MCF 10A (cell line): ENCODE results near the gene FAS. TPM values are rescaled to one million over a fixed set of nuclear protein-coding genes. Genes with fewer than 3 reads are reported as not detected.

ENCODE experiments used
- BruUV-seq: library from RNA; stranded (reverse); fragments of 400-500 nt; replicated peaks from 2 replicates; lab custom pipeline; 2021; lab: Mats Ljungman, UMichigan
- CTCF ChIA-PET: fragments of 300-600 bp; sonication (Branson Sonifier 250); formaldehyde crosslinking; extraction: SDS; loops from one replicate; lab custom pipeline; 2021; ENCODE audit warnings: antibody characterized with exemption, inconsistent platforms; lab: Yijun Ruan, JAX
- POLR2A ChIA-PET: fragments of 300-600, 350-650 bp; sonication (Branson Sonifier 250); formaldehyde crosslinking; extraction: SDS; loops from one replicate; lab custom pipeline; 2020; ENCODE audit warnings: antibody characterized with exemption, inconsistent platforms; lab: Yijun Ruan, JAX
- DNase-seq: peaks from one replicate; pipeline ENCODE4 v3.0.0-alpha.2; 2018; ENCODE audit not compliant: unreplicated experiment
- H3K27ac Mint-ChIP-seq: one replicate; pipeline ENCODE4 v1.8.0; 2022; ENCODE audit warnings: mild to moderate bottlenecking, low read depth, mixed read lengths; ENCODE audit not compliant: unreplicated experiment
- H3K27me3 Mint-ChIP-seq: one replicate; pipeline ENCODE4 v1.8.0; 2022; ENCODE audit warnings: mixed read lengths; ENCODE audit not compliant: insufficient read depth, unreplicated experiment
- H3K36me3 Mint-ChIP-seq: one replicate; pipeline ENCODE4 v1.8.0; 2022; ENCODE audit warnings: mild to moderate bottlenecking, moderate library complexity, mixed read lengths; ENCODE audit not compliant: insufficient read depth, unreplicated experiment
- H3K4me1 Mint-ChIP-seq: one replicate; pipeline ENCODE4 v1.8.0; 2022; ENCODE audit warnings: mixed read lengths; ENCODE audit not compliant: insufficient read depth, unreplicated experiment
- H3K4me3 Mint-ChIP-seq: one replicate; pipeline ENCODE4 v1.8.0; 2022; ENCODE audit warnings: mild to moderate bottlenecking, moderate library complexity, mixed read lengths; ENCODE audit not compliant: unreplicated experiment
- H3K9me3 Mint-ChIP-seq: one replicate; pipeline ENCODE4 v1.8.0; 2022; ENCODE audit warnings: mixed read lengths; ENCODE audit not compliant: unreplicated experiment
- intact Hi-C: fragments of 100-400 bp; cut with micrococcal nuclease; formaldehyde crosslinking; loops from 2 replicates; pipeline ENCODE4 v1.14.1; 2022
- total RNA-seq: library from RNA; stranded (reverse); gene quantifications from 2 replicates; pipeline ENCODE4 v1.2.3, GENCODE V29; 2022
- TF ChIP-seq, protein P1 (sequence below): fragments of 200-600 bp; IDR thresholded peaks from one replicate; pipeline ENCODE4 v1.8.0; 2022; ENCODE audit warnings: antibody characterized with exemption, mild to moderate bottlenecking; ENCODE audit not compliant: unreplicated experiment

The FAS gene
- total RNA-seq, 1 experiment from 2014 or later = 60.2 TPM

DNA sequence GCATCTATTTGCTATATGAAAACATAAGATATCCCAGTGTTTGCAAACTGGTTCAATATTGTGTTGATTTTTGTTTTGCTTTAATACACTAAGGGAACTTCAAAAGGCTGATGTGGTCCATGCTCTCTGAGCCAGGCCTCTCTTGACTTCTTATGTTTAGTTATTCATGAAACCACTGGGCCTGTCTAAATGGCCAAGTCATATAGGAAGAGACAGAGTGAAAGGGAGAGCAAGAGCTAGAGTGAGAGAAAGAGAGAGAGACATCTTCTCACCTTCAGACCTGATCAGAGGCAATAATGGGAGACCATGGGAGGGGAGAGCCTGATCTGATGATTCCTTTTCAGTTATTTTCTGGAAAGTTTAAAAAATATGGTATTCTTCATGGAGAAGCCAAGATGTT, 6.1 kb upstream of the FAS start:
- H3K27me3 Mint-ChIP-seq = no peaks in the 10 kb centered on the region
- H3K36me3 Mint-ChIP-seq = no peaks in the 10 kb centered on the region
- peaks cover 6% of the 10 kb centered on the region for H3K4me1 Mint-ChIP-seq
- ChIA-PET POLR2A (no interaction called here), CTCF (interaction anchor here (1.1 to 2.7 kb wide), 4 partner anchors 47 to 149 kb away, joined by 3 to 27 read pairs (median 5); no protein-coding TSS in a partner anchor)
- no peak overlapping the region for H3K4me3 Mint-ChIP-seq
- no peak for DNase-seq
- H3K9me3 Mint-ChIP-seq = no peaks in the 10 kb centered on the region
- no peak overlapping the region for H3K27ac Mint-ChIP-seq
- intact Hi-C loops = no loop called here
- BruUV-seq = no TSS peak
- TF ChIP-seq, protein P1, sequence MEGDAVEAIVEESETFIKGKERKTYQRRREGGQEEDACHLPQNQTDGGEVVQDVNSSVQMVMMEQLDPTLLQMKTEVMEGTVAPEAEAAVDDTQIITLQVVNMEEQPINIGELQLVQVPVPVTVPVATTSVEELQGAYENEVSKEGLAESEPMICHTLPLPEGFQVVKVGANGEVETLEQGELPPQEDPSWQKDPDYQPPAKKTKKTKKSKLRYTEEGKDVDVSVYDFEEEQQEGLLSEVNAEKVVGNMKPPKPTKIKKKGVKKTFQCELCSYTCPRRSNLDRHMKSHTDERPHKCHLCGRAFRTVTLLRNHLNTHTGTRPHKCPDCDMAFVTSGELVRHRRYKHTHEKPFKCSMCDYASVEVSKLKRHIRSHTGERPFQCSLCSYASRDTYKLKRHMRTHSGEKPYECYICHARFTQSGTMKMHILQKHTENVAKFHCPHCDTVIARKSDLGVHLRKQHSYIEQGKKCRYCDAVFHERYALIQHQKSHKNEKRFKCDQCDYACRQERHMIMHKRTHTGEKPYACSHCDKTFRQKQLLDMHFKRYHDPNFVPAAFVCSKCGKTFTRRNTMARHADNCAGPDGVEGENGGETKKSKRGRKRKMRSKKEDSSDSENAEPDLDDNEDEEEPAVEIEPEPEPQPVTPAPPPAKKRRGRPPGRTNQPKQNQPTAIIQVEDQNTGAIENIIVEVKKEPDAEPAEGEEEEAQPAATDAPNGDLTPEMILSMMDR = no peak

DNA sequence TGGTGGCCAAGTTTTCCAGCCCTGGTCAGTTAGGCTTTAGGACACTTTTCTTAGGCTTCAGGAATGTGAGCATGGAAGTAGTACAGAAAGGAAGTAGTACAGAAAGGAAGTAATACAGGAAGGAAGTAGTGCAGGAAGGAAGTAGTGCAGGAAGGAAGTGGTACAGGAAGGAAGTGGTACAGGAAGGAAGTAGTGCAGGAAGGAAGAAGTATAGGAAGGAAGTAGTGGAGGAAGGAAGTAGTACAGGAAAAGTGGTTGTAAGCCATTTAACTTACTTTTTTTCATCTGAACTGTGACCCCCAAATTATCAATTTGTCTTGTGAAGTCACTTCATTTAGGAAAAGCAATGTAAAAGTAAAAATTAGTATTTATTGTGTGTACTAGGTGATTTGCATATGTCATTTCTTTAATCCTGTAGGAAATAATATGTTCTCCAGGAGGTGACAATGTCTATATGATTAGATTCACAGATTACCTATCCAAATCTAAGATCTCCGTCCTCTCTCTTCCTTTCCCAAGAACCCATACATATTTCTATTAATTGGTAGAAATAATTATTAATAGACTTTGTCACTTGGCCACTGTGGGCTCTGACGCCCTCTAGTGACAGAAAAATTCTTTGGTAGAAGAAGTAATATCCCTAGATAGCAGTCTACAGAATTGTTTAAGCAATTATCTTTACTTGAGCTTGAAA, 3.9 kb upstream of the FAS start:
- no peak overlapping the region for H3K27ac Mint-ChIP-seq
- no peaks in the 10 kb centered on the region for H3K36me3 Mint-ChIP-seq
- no peaks in the 10 kb centered on the region for H3K27me3 Mint-ChIP-seq
- CTCF ChIA-PET = interaction anchor here (0.6 to 10.6 kb wide), 35 partner anchors 8 to 426 kb away, joined by 3 to 252 read pairs (median 5); no protein-coding TSS in a partner anchor
- POLR2A ChIA-PET = interaction anchor here (0.7 to 7.7 kb wide), 7 partner anchors 8 to 106 kb away, joined by 3 to 63 read pairs (median 7); partner anchors contain the start of gene STAMBPL1
- TF ChIP-seq, protein P1 = peak; percentile 63
- no peak overlapping the region for H3K4me3 Mint-ChIP-seq
- intact Hi-C loops = loop anchor here (1.0 kb wide), 2 partner anchors 51 to 151 kb away; no protein-coding TSS in a partner anchor
- DNase-seq = peak; percentile 54
- H3K9me3 Mint-ChIP-seq = no peaks in the 10 kb centered on the region
- BruUV-seq = no TSS peak
- peaks cover 9% of the 10 kb centered on the region for H3K4me1 Mint-ChIP-seq

DNA sequence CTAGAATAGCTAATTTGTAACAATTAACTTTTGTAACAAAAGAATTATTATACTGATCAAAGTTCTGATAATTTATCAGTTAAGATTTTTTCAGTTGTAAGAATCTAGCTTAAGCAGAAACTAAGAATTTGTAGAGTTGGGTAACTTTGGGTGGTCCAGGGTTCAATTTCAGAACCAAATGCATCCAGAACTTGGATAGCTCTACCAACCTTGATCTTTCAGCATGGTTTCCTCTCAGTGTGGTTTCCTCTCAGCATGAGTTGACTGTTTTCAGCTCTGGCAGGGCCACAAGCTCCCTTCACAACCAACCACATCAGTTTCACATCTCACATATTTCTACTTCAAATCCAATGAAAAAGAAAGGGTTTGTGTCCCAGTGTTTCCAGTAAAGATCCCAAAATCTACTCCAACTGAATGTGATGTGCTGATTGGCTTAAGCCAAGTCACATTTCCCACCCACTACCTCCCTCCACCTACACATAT, 3.3 kb upstream of the FAS start:
- no peak overlapping the region for H3K4me3 Mint-ChIP-seq
- CTCF ChIA-PET = interaction anchor here (0.6 to 10.6 kb wide), 36 partner anchors 9 to 427 kb away, joined by 3 to 252 read pairs (median 5); no protein-coding TSS in a partner anchor
- H3K4me1 Mint-ChIP-seq = peaks cover 9% of the 10 kb centered on the region

More for the DNA sequence above, 3.3 kb upstream of the FAS start:
- H3K27me3 Mint-ChIP-seq = no peaks in the 10 kb centered on the region
- intact Hi-C loops = loop anchor here (1.0 kb wide), 2 partner anchors 52 to 152 kb away; no protein-coding TSS in a partner anchor
- no peaks in the 10 kb centered on the region for H3K36me3 Mint-ChIP-seq
- no peak for DNase-seq
- BruUV-seq = no TSS peak
- H3K9me3 Mint-ChIP-seq = no peaks in the 10 kb centered on the region
- TF ChIP-seq, protein P1 = no peak
- POLR2A ChIA-PET = interaction anchor here (0.7 to 7.7 kb wide), 7 partner anchors 9 to 106 kb away, joined by 3 to 63 read pairs (median 7); partner anchors contain the start of gene STAMBPL1
- no peak overlapping the region for H3K27ac Mint-ChIP-seq
